Glomerular visceral epithelial cell (primary cell): ENCODE results near the gene HCK.

Experiments used
- DNase-seq: peaks from one replicate; pipeline ENCODE4 v3.0.0-alpha.2; 2016; ENCODE audit errors: extremely low spot score

HCK gene

GRCh38 chr20:32127347-32127746 is 75.3 kb downstream of the HCK start:
- DNase-seq = no peak

GRCh38 chr20:32128167-32128566 is 76.1 kb downstream of the HCK start:
- DNase-seq = no peak

DNA sequence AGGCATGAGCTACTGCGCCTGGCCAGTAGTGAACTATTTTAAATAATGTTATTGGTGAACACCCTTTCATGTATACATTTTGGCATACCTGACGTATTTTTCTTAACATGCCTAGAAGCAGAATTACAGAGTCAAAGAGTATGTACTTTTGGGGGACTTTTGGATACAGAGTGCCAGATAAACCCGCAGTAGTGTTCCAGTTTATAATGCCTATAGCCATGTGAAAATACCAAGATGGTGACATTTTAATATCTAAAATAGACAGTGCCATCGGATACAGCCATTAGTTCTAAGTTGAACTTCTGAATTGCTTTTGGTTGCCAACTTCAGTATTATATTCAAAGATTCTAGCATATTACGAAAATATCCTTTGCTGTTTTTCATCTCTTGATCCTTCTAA is 77.8 kb downstream of the HCK start:
- no peak for DNase-seq

DNA sequence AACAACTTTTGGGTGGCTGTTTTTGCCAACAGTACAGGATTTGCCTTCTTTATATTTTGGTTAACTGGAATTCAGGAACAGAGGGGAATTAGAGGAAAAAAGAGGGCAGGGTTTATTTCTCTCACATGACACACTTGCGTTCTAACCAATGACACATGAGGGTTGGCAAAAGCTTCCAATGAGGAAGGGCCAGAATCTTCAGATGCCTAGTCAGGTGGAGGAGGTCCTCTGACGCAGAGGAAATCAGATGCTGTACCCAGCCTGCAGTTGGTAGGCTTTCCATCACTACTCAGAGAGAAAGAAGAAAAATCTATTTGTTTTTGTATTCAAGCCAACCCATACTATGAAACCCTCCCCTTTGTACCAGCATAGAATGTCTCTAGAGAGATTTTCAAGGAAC is 78.3 kb downstream of the HCK start:
- DNase-seq = no peak

DNA sequence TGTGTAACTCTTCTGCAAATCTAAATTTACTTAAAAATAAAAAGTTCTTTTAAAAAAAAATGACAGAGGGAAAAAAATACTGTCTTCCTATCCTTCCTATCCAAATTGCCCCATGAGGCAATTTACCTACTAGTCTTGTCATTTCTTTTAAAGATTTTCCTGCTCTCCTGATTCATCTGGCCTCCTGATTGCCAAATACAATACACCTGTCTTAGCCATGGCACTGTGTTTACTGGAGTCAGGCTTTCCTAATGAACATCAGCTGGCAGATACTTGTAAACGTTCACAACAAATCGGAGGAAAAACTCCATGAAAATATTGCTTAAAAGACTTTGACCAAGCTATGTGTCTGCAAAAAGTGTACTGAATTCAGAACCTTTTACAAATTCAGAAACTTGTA is 78.9 kb downstream of the HCK start:
- DNase-seq = no peak

GRCh38 chr20:32132911-32133549 is 81.0 kb downstream of the HCK start:
- DNase-seq = no peak

DNA sequence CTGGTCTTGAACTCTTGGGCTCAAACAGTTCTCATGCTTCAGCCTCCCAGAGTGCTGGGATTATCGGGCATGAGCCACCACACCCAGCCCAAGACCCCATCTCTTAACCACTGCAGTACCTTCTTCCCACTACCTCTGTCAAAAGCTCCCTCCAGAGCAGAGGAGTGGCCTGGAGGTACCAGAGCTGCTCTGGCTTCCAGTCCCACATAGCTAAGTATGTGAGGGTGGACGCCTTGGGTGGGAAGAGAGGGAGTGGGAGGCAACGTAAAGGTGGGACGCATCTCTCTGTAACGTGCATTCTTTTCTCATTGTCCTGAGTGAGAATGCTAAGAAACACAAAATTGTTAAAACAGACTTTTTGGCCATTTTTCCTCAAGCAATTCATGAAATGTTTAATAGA is 82.0 kb downstream of the HCK start:
- no peak for DNase-seq

- no peak for DNase-seq
Observed at GRCh38 chr20:32135983-32136515, 84.0 kb downstream of the HCK start.

- DNase-seq = no peak
Observed at GRCh38 chr20:32138921-32139320, 86.9 kb downstream of the HCK start.

DNA sequence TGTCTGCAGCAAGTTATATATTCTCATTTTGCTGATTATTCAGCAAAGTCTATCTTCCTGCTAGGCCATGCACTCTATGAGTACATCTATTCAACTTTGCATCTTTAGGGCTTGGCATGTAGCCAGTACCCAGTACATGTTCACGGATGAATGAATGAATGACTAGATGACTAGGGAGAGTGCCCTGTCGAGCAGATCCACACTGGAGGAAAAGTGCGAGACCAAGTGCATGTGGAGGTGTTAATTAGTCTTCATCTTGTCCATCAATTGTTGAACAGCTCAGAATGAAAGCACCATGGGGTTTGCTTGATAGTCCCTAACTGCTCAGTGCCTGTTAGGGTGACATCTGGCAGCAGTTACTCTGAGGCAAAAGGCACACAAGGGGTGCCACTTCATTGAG is 87.9 kb downstream of the HCK start:
- DNase-seq = peak; percentile 74

DNA sequence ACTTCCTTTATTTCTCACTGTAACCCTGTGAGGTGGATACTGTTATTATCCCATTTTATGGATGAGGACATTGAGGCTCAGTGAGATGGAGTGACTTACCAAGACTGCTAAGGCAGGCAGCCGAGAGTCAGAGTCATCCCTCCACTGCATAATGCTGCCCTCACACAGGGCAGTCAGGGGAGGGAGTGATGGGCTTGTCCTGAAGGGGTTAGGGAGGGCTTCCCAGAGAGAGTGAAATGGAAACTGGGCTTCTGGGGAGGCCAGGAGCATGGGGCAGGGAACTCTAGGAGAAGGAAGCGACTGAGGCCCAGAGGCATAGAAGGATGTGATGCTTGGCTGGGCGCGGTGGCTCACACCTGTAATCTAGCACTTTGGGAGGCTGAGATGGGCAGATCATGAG is 88.6 kb downstream of the HCK start:
- DNase-seq = no peak

- DNase-seq = no peak
Observed at GRCh38 chr20:32141465-32141980, 89.5 kb downstream of the HCK start.

- DNase-seq = no peak
Observed at GRCh38 chr20:32142088-32142487, 90.0 kb downstream of the HCK start.

- DNase-seq = no peak
Observed at GRCh38 chr20:32142991-32143390, 90.9 kb downstream of the HCK start.

DNA sequence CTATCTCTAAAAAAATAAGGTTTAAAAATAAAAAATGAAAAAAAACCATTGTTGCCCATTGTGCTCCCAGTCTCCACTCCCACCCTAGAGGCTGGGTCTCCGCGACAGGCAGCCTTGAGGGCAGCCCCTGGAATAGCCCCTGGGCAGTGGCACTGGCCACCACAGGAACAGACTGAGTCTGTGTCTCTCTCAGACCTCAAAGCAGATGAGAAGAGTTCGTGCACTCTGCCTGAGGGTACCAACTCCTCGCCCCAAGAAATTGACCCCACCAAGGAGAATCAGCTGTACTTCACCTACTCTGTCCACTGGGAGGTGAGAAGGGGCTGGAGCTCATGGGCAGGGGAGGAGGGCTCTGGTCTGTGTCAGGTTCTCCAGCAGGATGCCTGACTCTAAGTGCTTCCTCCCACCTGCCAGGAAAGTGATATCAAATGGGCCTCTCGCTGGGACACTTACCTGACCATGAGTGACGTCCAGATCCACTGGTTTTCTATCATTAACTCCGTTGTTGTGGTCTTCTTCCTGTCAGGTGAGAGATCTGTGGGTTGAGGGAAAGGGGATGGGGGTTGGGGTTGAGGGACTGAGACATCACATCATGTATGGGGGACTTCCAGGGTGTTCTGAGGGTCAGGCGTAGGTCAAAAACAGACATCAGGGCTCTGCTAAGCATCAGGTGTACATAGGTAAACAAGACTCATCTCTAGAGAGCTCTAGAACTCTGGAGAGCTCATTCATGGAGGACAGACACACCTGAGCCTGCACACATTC is 93.0 kb downstream of the HCK start:
- no peak for DNase-seq

DNA sequence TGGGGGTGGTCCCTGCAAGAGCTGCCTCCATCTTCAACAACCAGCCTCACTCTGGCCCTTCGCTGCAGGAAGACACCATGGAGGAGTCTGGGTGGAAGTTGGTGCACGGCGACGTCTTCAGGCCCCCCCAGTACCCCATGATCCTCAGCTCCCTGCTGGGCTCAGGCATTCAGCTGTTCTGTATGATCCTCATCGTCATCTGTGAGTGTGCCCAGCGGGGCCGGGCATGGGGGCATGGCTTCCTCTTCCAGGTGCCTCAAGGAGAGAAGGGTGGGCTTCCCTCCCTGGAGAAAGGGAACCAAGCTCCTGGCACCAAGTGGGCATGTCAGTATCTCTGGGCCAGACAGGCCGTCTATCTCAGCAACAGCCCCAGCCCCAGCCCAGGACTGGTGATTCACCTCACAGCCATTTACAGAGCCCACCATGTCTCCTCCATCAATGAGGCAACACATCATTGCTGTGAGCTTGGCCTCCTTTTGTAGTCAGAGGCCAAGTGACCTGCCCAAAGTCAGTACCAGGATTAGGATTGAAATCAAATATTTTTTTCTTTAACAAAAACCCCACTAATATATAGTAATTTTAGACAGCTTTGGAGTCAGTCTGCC is 97.6 kb downstream of the HCK start:
- no peak for DNase-seq

GRCh38 chr20:32150291-32150848 is 98.3 kb downstream of the HCK start:
- DNase-seq = no peak
